Activated gamma-delta T cell (primary cell): Measurements from ENCODE around the gene FHIP1A.
"Not testable (repeated sequence)": the region's sequence is repeated elsewhere in the genome, so short reads cannot be mapped to it uniquely, and the experiment has no call there.

ENCODE experiments used
- DNase-seq: peaks from one replicate; lab custom pipeline; 2025; lab: John Stamatoyannopoulos, UW
- total RNA-seq, 2 donors: gene quantifications; one replicate each; lab custom pipeline; 2026; lab: John Stamatoyannopoulos, UW

FHIP1A gene
- 2.0 to 2.7 reads per million in 2 donors for total RNA-seq

GRCh38 chr4:151408630-151409469 lies at the start of gene FHIP1A:
TSS of gene FHIP1A (plus strand) at chr4:151409176. CDS start at chr4:151566260, 157,084 bp downstream.
- DNase-seq, result peak; percentile 45

- DNase-seq, result no peak
Observed at GRCh38 chr4:151359576-151359975, 49.4 kb upstream of the FHIP1A start.

GRCh38 chr4:151361126-151361525 lies 47.9 kb upstream of the FHIP1A start:
- DNase-seq, result no peak

GRCh38 chr4:151361966-151362365 lies 47.0 kb upstream of the FHIP1A start:
- DNase-seq, result no peak

- DNase-seq, result no peak
Observed at GRCh38 chr4:151362404-151363164, 46.4 kb upstream of the FHIP1A start.

- no peak for DNase-seq
Observed at GRCh38 chr4:151376540-151376939, 32.4 kb upstream of the FHIP1A start.

- no peak for DNase-seq
Observed at GRCh38 chr4:151389311-151389710, 19.7 kb upstream of the FHIP1A start.

- DNase-seq, result not testable (repeated sequence)
Observed at GRCh38 chr4:151389799-151390198, 19.2 kb upstream of the FHIP1A start.

GRCh38 chr4:151395873-151396272 lies 13.1 kb upstream of the FHIP1A start:
- DNase-seq, result no peak

GRCh38 chr4:151400343-151400742 lies 8.6 kb upstream of the FHIP1A start:
- no peak for DNase-seq

GRCh38 chr4:151401739-151402138 lies 7.2 kb upstream of the FHIP1A start:
- DNase-seq, result no peak

- DNase-seq, result no peak
Observed at GRCh38 chr4:151402145-151402865, 6.7 kb upstream of the FHIP1A start.

GRCh38 chr4:151403656-151404055 lies 5.3 kb upstream of the FHIP1A start:
- DNase-seq, result no peak

- DNase-seq, result not testable (repeated sequence)
Observed at GRCh38 chr4:151404802-151405201, 4.2 kb upstream of the FHIP1A start.

GRCh38 chr4:151407018-151407417 lies 2.0 kb upstream of the FHIP1A start:
- DNase-seq, result no peak

- peak; percentile 10 for DNase-seq
Observed at GRCh38 chr4:151407466-151408379, 1.3 kb upstream of the FHIP1A start.

GRCh38 chr4:151408380-151408629 lies 671 bp upstream of the FHIP1A start:
- DNase-seq, result no peak

GRCh38 chr4:151409470-151410313 lies 716 bp downstream of the FHIP1A start:
- DNase-seq, result no peak

GRCh38 chr4:151415978-151416377 lies 7.0 kb downstream of the FHIP1A start:
- no peak for DNase-seq

GRCh38 chr4:151417164-151417571 lies 8.2 kb downstream of the FHIP1A start:
- no peak for DNase-seq
